Jurkat, Clone E6-1 (cell line): ENCODE measurements around the gene E2F2.

Experiments used
- DNase-seq: peaks from one replicate; pipeline ENCODE4 v3.0.0-alpha.2; 2011; ENCODE audit warnings: low read depth, low spot score
- H3K4me3 ChIP-seq: 2 replicates; pipeline ENCODE4 v1.5.1; 2011; ENCODE audit warnings: mild to moderate bottlenecking, low read length, control low read depth, moderate library complexity

The E2F2 gene

GRCh38 chr1:23563755-23564374 lies 32.8 kb upstream of the E2F2 start:
- no peak overlapping the region for H3K4me3 ChIP-seq
- no peak for DNase-seq

GRCh38 chr1:23563003-23563402 lies 32.0 kb upstream of the E2F2 start:
- H3K4me3 ChIP-seq, result no peak overlapping the region
- DNase-seq, result no peak

- peak; percentile 81 for DNase-seq
- peak overlapping the region; percentile 25 for H3K4me3 ChIP-seq
Observed at GRCh38 chr1:23562137-23562876, 31.3 kb upstream of the E2F2 start.

- no peak for DNase-seq
- H3K4me3 ChIP-seq, result peak overlapping the region; percentile 25
Observed at GRCh38 chr1:23561813-23562100, 30.7 kb upstream of the E2F2 start.

- no peak overlapping the region for H3K4me3 ChIP-seq
Observed at GRCh38 chr1:23561076-23561812, 30.2 kb upstream of the E2F2 start.

GRCh38 chr1:23559985-23560741 lies 29.1 kb upstream of the E2F2 start:
- H3K4me3 ChIP-seq, result peak overlapping the region; percentile 78
- no peak for DNase-seq

More at GRCh38 chr1:23561076-23561812, 30.2 kb upstream of the E2F2 start:
- no peak for DNase-seq

- DNase-seq, result peak; percentile 92
- peak within 1 kb of the TSS; percentile 78 for H3K4me3 ChIP-seq
Observed at GRCh38 chr1:23559136-23559984, 28.3 kb upstream of the E2F2 start, which contains the start of gene ID3. ID3 (minus strand) TSS chr1:23559501; CDS start chr1:23559426, 75 bp downstream.

- peak overlapping the region; percentile 78 for H3K4me3 ChIP-seq
- DNase-seq, result no peak
Observed at GRCh38 chr1:23558872-23559135, 27.8 kb upstream of the E2F2 start.

- DNase-seq, result no peak
- H3K4me3 ChIP-seq, result peak overlapping the region; percentile 78
Observed at GRCh38 chr1:23558140-23558871, 27.3 kb upstream of the E2F2 start.

GRCh38 chr1:23557471-23558124 lies 26.6 kb upstream of the E2F2 start:
- H3K4me3 ChIP-seq, result peak overlapping the region; percentile 78
- no peak for DNase-seq

- peak overlapping the region; percentile 78 for H3K4me3 ChIP-seq
- no peak for DNase-seq
Observed at GRCh38 chr1:23556635-23557470, 25.8 kb upstream of the E2F2 start.

- no peak overlapping the region for H3K4me3 ChIP-seq
- no peak for DNase-seq
Observed at GRCh38 chr1:23555986-23556634, 25.1 kb upstream of the E2F2 start.

- peak overlapping the region; percentile 40 for H3K4me3 ChIP-seq
- no peak for DNase-seq
Observed at GRCh38 chr1:23555270-23555985, 24.4 kb upstream of the E2F2 start.

- peak; percentile 87 for DNase-seq
Observed at GRCh38 chr1:23554481-23555269, 23.6 kb upstream of the E2F2 start.

GRCh38 chr1:23554127-23554480 lies 23.1 kb upstream of the E2F2 start:
- no peak for DNase-seq
- peak overlapping the region; percentile 69 for H3K4me3 ChIP-seq

More at GRCh38 chr1:23554481-23555269, 23.6 kb upstream of the E2F2 start:
- peak overlapping the region; percentile 69 for H3K4me3 ChIP-seq
